Large intestine (tissue), 3 donors: ENCODE results near the gene NSUN4. TPM values are rescaled to one million over a fixed set of nuclear protein-coding genes. Genes with fewer than 3 reads are reported as not detected.

Experiments used
- DNase-seq, 2 donors: peaks; one replicate each; pipeline versions ENCODE4 v3.0.0 to v3.0.0-alpha.2; 2013
- H3K27ac ChIP-seq: one replicate; pipeline ENCODE4 v1.5.1; 2013; ENCODE audit warnings: low read length
- H3K27me3 ChIP-seq: 2 replicates; pipeline ENCODE4 v1.6.1; 2013; ENCODE audit warnings: low read length; ENCODE audit not compliant: control insufficient read depth, insufficient read depth
- H3K36me3 ChIP-seq: 2 replicates; pipeline ENCODE4 v1.6.1; 2013; ENCODE audit warnings: low read length; ENCODE audit not compliant: control insufficient read depth, insufficient read depth
- H3K4me1 ChIP-seq: one replicate; pipeline ENCODE4 v1.6.1; 2013; ENCODE audit warnings: low read length; ENCODE audit not compliant: control insufficient read depth, insufficient read depth
- H3K4me3 ChIP-seq: one replicate; pipeline ENCODE4 v1.5.1; 2013; ENCODE audit warnings: low read length
- H3K9me3 ChIP-seq: one replicate; pipeline ENCODE4 v1.6.1; 2013; ENCODE audit warnings: mild to moderate bottlenecking, low read depth, low read length, moderate library complexity; ENCODE audit not compliant: control insufficient read depth
- WGBS: methylation state at CpG from one replicate; pipeline ENCODE4 v1.1.5; 2013; ENCODE audit warnings: low lambda C conversion rate; ENCODE audit not compliant: insufficient coverage; 5-methylcytosine and 5-hydroxymethylcytosine counted together
- polyA plus RNA-seq: library from polyadenylated mRNA; unstranded; fragments of 120-200 nt; gene quantifications from one replicate; pipeline ENCODE4 v1.2.1, GENCODE V29; 2013

Gene NSUN4
- polyA plus RNA-seq, 1 donor, result 23.9 TPM

GRCh38 chr1:46394872-46395465 is 54.4 kb downstream of the NSUN4 start:
- Histone ChIP-seq H3K27ac (no peak overlapping the region), H3K4me3 (peak overlapping the region; percentile 48)

GRCh38 chr1:46396441-46397398 is 56.1 kb downstream of the NSUN4 start:
- Histone ChIP-seq H3K27me3 (peaks cover 14% of the 10 kb centered on the region), H3K36me3 (no peaks in the 10 kb centered on the region), H3K27ac (no peak overlapping the region), H3K9me3 (peaks cover 14% of the 10 kb centered on the region), H3K4me3 (no peak overlapping the region), H3K4me1 (peaks cover 25% of the 10 kb centered on the region)
- DNase-seq, result no peak
- WGBS, result no CpG with 5 or more reads among the region's 10 CpGs

More at GRCh38 chr1:46394872-46395465, 54.4 kb downstream of the NSUN4 start:
- no CpG with 5 or more reads among the region's 17 CpGs for WGBS
- no peak for DNase-seq
- H3K27me3 ChIP-seq, result peaks cover 14% of the 10 kb centered on the region
- peaks cover 14% of the 10 kb centered on the region for H3K9me3 ChIP-seq
- H3K36me3 ChIP-seq, result no peaks in the 10 kb centered on the region
- H3K4me1 ChIP-seq, result peaks cover 12% of the 10 kb centered on the region

- DNase-seq, result no peak
- no peak overlapping the region for H3K27ac ChIP-seq
- peaks cover 7% of the 10 kb centered on the region for H3K27me3 ChIP-seq
- no peaks in the 10 kb centered on the region for H3K36me3 ChIP-seq
- no peak overlapping the region for H3K4me3 ChIP-seq
- no peaks in the 10 kb centered on the region for H3K9me3 ChIP-seq
- WGBS, result 60% methylated on average over 1 of the region's 9 CpGs
- peaks cover 32% of the 10 kb centered on the region for H3K4me1 ChIP-seq
Observed at GRCh38 chr1:46399307-46399706, 58.7 kb downstream of the NSUN4 start.

DNA sequence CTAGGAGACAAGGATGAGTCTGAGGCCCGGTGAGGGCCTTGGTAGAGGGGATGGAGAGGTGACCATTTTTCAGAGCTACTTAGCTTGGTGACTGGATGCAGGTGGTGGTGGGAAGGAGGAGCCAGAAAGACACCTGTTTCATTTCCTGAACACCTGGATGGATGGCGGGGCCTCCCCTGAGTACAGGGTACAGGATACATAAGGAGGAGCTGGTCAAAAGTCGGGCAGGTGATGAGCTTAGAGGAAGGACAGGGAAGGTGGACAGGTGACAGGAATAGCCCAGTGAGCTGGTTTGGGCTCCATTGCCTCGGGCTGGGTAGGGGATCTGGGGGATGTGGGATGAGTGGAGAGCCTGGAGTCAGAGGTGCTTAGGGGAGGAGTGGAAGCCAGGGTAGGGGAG is 59.8 kb downstream of the NSUN4 start:
- Histone ChIP-seq H3K4me3 (no peak overlapping the region), H3K27ac (no peak overlapping the region), H3K27me3 (peaks cover under 1% of the 10 kb centered on the region), H3K4me1 (peaks cover 26% of the 10 kb centered on the region), H3K36me3 (no peaks in the 10 kb centered on the region), H3K9me3 (no peaks in the 10 kb centered on the region)
- DNase-seq, result peak; percentile 43 to 72
- WGBS, result no CpG with 5 or more reads among the region's 4 CpGs

- H3K27ac ChIP-seq, result no peak overlapping the region
- no peaks in the 10 kb centered on the region for H3K9me3 ChIP-seq
- WGBS, result no CpG with 5 or more reads among the region's 6 CpGs
- H3K27me3 ChIP-seq, result no peaks in the 10 kb centered on the region
- H3K4me1 ChIP-seq, result peaks cover 25% of the 10 kb centered on the region
- no peak for DNase-seq
- no peaks in the 10 kb centered on the region for H3K36me3 ChIP-seq
- H3K4me3 ChIP-seq, result no peak overlapping the region
Observed at GRCh38 chr1:46401154-46401913, 60.7 kb downstream of the NSUN4 start.

GRCh38 chr1:46401964-46402626 is 61.5 kb downstream of the NSUN4 start:
- no peak overlapping the region for H3K27ac ChIP-seq
- no peaks in the 10 kb centered on the region for H3K27me3 ChIP-seq
- DNase-seq, result peak; percentile 50 to 80
- no CpG with 5 or more reads among the region's 10 CpGs for WGBS
- no peaks in the 10 kb centered on the region for H3K9me3 ChIP-seq
- no peak overlapping the region for H3K4me3 ChIP-seq
- H3K36me3 ChIP-seq, result no peaks in the 10 kb centered on the region
- peaks cover 24% of the 10 kb centered on the region for H3K4me1 ChIP-seq

- no CpG with 5 or more reads among the region's 5 CpGs for WGBS
Observed at GRCh38 chr1:46403916-46404315, 63.3 kb downstream of the NSUN4 start.

DNA sequence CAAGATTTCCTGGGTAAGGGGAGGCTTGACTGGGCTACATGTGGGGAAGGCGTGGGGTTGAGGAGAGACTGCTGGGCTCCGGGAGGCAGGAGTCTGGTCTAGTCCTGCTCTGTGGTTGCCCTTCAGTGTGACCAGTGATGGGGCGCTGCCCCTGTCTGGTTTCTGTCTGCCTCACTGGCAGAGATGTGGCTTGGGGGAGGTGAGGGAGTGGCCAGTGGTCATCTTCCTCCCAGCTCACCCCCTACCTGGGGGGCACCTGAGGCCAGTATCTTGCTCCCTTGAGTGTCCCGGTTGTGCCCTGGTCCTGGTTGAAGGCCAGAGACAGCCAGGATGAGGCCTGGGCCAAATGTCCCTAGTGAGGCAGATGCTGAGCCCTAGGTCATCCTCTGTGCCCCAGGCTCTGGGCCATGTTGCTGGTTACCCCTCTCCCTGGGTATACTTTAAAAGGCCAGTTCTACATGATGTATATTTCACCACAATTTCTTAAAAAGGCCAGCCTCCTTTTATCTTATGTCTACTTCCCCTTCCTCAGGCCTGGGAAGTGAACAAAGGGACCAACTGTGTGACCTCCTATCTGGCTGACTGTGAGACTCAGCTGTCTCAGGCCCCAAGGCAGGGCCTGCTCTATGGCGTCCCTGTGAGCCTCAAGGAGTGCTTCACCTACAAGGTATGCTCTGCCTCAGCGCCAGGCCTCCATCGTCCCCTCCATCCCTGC is 64.0 kb downstream of the NSUN4 start:
- 100% methylated on average over 1 of the region's 7 CpGs for WGBS

More at GRCh38 chr1:46403916-46404315, 63.3 kb downstream of the NSUN4 start:
- no peak overlapping the region for H3K4me3 ChIP-seq
- no peaks in the 10 kb centered on the region for H3K9me3 ChIP-seq
- peaks cover 24% of the 10 kb centered on the region for H3K4me1 ChIP-seq
- DNase-seq, result no peak
- H3K36me3 ChIP-seq, result peaks cover 9% of the 10 kb centered on the region
- no peak overlapping the region for H3K27ac ChIP-seq
- no peaks in the 10 kb centered on the region for H3K27me3 ChIP-seq

GRCh38 chr1:46405197-46405555 is 64.6 kb downstream of the NSUN4 start:
- WGBS, result no CpG with 5 or more reads among the region's 12 CpGs
- Histone ChIP-seq H3K27me3 (no peaks in the 10 kb centered on the region), H3K9me3 (no peaks in the 10 kb centered on the region), H3K4me3 (no peak overlapping the region), H3K36me3 (peaks cover 9% of the 10 kb centered on the region), H3K4me1 (peaks cover 22% of the 10 kb centered on the region), H3K27ac (no peak overlapping the region)
- no peak for DNase-seq

More for the DNA sequence above, 64.0 kb downstream of the NSUN4 start:
- Histone ChIP-seq H3K4me3 (no peak overlapping the region), H3K9me3 (no peaks in the 10 kb centered on the region), H3K27me3 (no peaks in the 10 kb centered on the region), H3K36me3 (peaks cover 9% of the 10 kb centered on the region), H3K27ac (no peak overlapping the region), H3K4me1 (peaks cover 24% of the 10 kb centered on the region)
- no peak for DNase-seq
